Measurements from ENCODE around the gene SLC8A1.

DNA sequence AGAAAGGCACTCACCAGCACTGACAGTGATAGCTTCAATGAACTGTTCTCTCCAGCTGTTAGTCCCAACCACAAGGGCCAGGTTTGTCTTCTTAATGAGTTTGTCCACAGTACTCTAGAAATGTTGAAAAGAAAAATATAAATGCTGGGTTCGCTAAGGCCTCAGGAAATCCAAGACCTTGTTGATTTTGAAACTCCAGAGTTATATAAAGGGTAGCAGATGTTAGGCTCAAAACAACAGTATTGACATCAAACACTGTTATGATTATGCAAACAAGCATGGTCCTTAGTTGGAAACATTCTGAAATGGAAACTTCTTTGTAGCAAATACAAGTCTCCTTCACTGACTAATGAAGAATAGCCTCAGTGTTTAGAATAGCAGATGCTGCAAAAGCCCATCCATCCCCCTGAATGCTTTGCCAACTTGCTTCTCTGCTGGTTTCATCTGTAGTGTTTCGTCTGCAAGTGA, 291.1 kb downstream of the SLC8A1 start:
- TF ChIP-seq EP300 (IDR thresholded peaks at IDR 0.05) (no peak), POLR2A (IDR thresholded peaks at IDR 0.05) (no peak)
